Measurements from ENCODE around the gene AVPI1.

Gene AVPI1

GRCh38 chr10:97731346-97732051 is 44.5 kb upstream of the AVPI1 start:
- ChIA-PET CTCF (interaction anchor here (0.6 to 5.1 kb wide), 7 partner anchors 22 to 155 kb away, joined by 3 to 30 read pairs (median 7); no protein-coding TSS in a partner anchor), POLR2A (interaction anchor here (1.1 to 1.6 kb wide), 2 partner anchors 14 to 17 kb away, joined by 3 to 4 read pairs; no protein-coding TSS in a partner anchor)
- DNase-seq (ENCODE audit: extremely low spot score), result peak; percentile 76
- TF ChIP-seq NFRKB (IDR thresholded peaks at IDR 0.05) (no peak), SP1 (IDR thresholded peaks at IDR 0.05) (no peak), CTBP1 (IDR thresholded peaks at IDR 0.05; ENCODE audit: borderline replicate concordance) (no peak), FOXM1 (IDR thresholded peaks at IDR 0.05; ENCODE audit: borderline replicate concordance) (no peak), SUZ12 (IDR thresholded peaks at IDR 0.05) (no peak), TARDBP (IDR thresholded peaks at IDR 0.05) (no peak), BHLHE40 (IDR thresholded peaks at IDR 0.05; ENCODE audit: borderline replicate concordance) (no peak), L3MBTL2 (conservative IDR thresholded peaks at IDR 0.05) (no peak; the same call in 1 of the 2 replicates), ELF4 (IDR thresholded peaks at IDR 0.05) (no peak), ZNF384 (IDR thresholded peaks at IDR 0.05) (no peak), HDGF (IDR thresholded peaks at IDR 0.05; ENCODE audit: borderline replicate concordance) (no peak)

GRCh38 chr10:97729014-97729413 is 42.0 kb upstream of the AVPI1 start:
- TF ChIP-seq, protein P1, sequence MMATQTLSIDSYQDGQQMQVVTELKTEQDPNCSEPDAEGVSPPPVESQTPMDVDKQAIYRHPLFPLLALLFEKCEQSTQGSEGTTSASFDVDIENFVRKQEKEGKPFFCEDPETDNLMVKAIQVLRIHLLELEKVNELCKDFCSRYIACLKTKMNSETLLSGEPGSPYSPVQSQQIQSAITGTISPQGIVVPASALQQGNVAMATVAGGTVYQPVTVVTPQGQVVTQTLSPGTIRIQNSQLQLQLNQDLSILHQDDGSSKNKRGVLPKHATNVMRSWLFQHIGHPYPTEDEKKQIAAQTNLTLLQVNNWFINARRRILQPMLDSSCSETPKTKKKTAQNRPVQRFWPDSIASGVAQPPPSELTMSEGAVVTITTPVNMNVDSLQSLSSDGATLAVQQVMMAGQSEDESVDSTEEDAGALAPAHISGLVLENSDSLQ (IDR thresholded peaks at IDR 0.05), result no peak
- no peak for TF ChIP-seq ELF4 (IDR thresholded peaks at IDR 0.05)
- no peak for TF ChIP-seq L3MBTL2 (conservative IDR thresholded peaks at IDR 0.05)
- no peak for TF ChIP-seq BHLHE40 (IDR thresholded peaks at IDR 0.05; ENCODE audit: borderline replicate concordance)
- TF ChIP-seq SP1 (IDR thresholded peaks at IDR 0.05), result no peak
- DNase-seq (ENCODE audit: extremely low spot score), result no peak
- CTCF ChIA-PET, result no interaction called here
- POLR2A ChIA-PET, result no interaction called here

- ChIA-PET POLR2A (interaction anchor here (0.8 to 5.3 kb wide), 8 partner anchors 9 to 86 kb away, joined by 3 to 63 read pairs (median 4); partner anchors contain the start of genes AVPI1, MARVELD1 and ZFYVE27), CTCF (interaction anchor here (1.0 to 2.0 kb wide), 5 partner anchors 13 to 154 kb away, joined by 3 to 11 read pairs (median 4); partner anchors contain the start of genes ANKRD2, AVPI1 and MARVELD1)
- DNase-seq (ENCODE audit: extremely low spot score), result peak; percentile 68
- TF ChIP-seq ZNF384 (IDR thresholded peaks at IDR 0.05) (no peak), CTBP1 (IDR thresholded peaks at IDR 0.05; ENCODE audit: borderline replicate concordance) (peak; percentile 58; the same call in 1 of the 2 replicates), TARDBP (IDR thresholded peaks at IDR 0.05) (no peak), HDGF (IDR thresholded peaks at IDR 0.05; ENCODE audit: borderline replicate concordance) (no peak), BHLHE40 (IDR thresholded peaks at IDR 0.05; ENCODE audit: borderline replicate concordance) (no peak), NFRKB (IDR thresholded peaks at IDR 0.05) (no peak), SP1 (IDR thresholded peaks at IDR 0.05) (no peak), ELF4 (IDR thresholded peaks at IDR 0.05) (no peak)
- TF ChIP-seq, protein P1 (IDR thresholded peaks at IDR 0.05), result peak; percentile 85
Observed at GRCh38 chr10:97726636-97727178, 39.7 kb upstream of the AVPI1 start.

GRCh38 chr10:97724341-97724941 is 37.4 kb upstream of the AVPI1 start:
- TF ChIP-seq SP1 (IDR thresholded peaks at IDR 0.05) (no peak), ARNT (IDR thresholded peaks at IDR 0.05) (no peak), CTBP1 (IDR thresholded peaks at IDR 0.05; ENCODE audit: borderline replicate concordance) (no peak), HDGF (IDR thresholded peaks at IDR 0.05; ENCODE audit: borderline replicate concordance) (no peak), SUZ12 (IDR thresholded peaks at IDR 0.05) (no peak), L3MBTL2 (conservative IDR thresholded peaks at IDR 0.05) (no peak), LEF1 (IDR thresholded peaks at IDR 0.05; ENCODE audit: borderline replicate concordance) (no peak), BHLHE40 (IDR thresholded peaks at IDR 0.05; ENCODE audit: borderline replicate concordance) (no peak), FOXK2 (IDR thresholded peaks at IDR 0.05) (no peak), NFRKB (IDR thresholded peaks at IDR 0.05) (no peak), ZNF384 (IDR thresholded peaks at IDR 0.05) (no peak), TARDBP (IDR thresholded peaks at IDR 0.05) (no peak), FOXM1 (IDR thresholded peaks at IDR 0.05; ENCODE audit: borderline replicate concordance) (no peak), ELF4 (IDR thresholded peaks at IDR 0.05) (no peak), FOXA1 (IDR thresholded peaks at IDR 0.05) (no peak)
- TF ChIP-seq, protein P1 (IDR thresholded peaks at IDR 0.05), result no peak
- ChIA-PET CTCF (interaction anchor here (0.6 to 2.9 kb wide), 6 partner anchors 11 to 321 kb away, joined by 3 to 19 read pairs (median 6); partner anchors contain the start of genes AVPI1 and MARVELD1), POLR2A (interaction anchor here (0.7 to 5.3 kb wide), 4 partner anchors 11 to 37 kb away, joined by 3 to 63 read pairs (median 8); partner anchors contain the start of genes AVPI1, MARVELD1 and ZFYVE27)
- no peak for DNase-seq (ENCODE audit: extremely low spot score)

DNA sequence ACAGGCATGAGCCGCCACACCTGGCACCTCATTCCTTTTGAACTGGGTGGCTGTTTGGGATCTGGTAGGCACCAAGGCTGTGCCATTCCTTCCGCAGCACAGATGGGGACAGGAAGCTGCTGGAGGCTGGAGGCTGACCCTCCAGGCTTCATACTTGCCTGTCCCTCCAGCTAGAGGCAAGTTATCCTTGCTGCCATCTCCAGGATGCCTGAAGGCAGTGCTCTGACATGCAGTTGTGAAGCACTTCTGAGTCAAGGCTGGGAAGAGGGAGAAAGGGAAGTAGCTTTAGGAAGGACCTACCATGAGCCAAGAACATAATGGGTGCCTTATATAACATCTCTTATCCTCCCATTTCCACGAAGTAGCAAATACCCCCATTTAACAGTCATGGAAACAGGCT is 36.0 kb upstream of the AVPI1 start:
- CTCF ChIA-PET, result interaction anchor here (0.6 to 2.9 kb wide), 5 partner anchors 10 to 46 kb away, joined by 3 to 19 read pairs (median 6); partner anchors contain the start of gene MARVELD1
- POLR2A ChIA-PET, result interaction anchor here (2.2 to 5.3 kb wide), 2 partner anchors 9 to 14 kb away, joined by 9 to 63 read pairs; partner anchors contain the start of genes MARVELD1 and ZFYVE27
- no peak for TF ChIP-seq FOXM1 (IDR thresholded peaks at IDR 0.05; ENCODE audit: borderline replicate concordance)
- no peak for TF ChIP-seq ARNT (IDR thresholded peaks at IDR 0.05)
- TF ChIP-seq NFRKB (IDR thresholded peaks at IDR 0.05), result no peak
- TF ChIP-seq, protein P1 (IDR thresholded peaks at IDR 0.05), result no peak
- no peak for TF ChIP-seq LEF1 (IDR thresholded peaks at IDR 0.05; ENCODE audit: borderline replicate concordance)
- TF ChIP-seq ELF4 (IDR thresholded peaks at IDR 0.05), result no peak
- TF ChIP-seq ZNF384 (IDR thresholded peaks at IDR 0.05), result no peak
- TF ChIP-seq HDGF (IDR thresholded peaks at IDR 0.05; ENCODE audit: borderline replicate concordance), result no peak
- no peak for TF ChIP-seq SP1 (IDR thresholded peaks at IDR 0.05)
- no peak for TF ChIP-seq BHLHE40 (IDR thresholded peaks at IDR 0.05; ENCODE audit: borderline replicate concordance)
- no peak for TF ChIP-seq FOXA1 (IDR thresholded peaks at IDR 0.05)
- no peak for TF ChIP-seq SUZ12 (IDR thresholded peaks at IDR 0.05)
- DNase-seq (ENCODE audit: extremely low spot score), result no peak

All from HEK293T (cell line).